Measurements from ENCODE around the gene YTHDC2. TPM values are rescaled to one million over a fixed set of nuclear protein-coding genes. Genes with fewer than 3 reads are reported as not detected.

YTHDC2 gene
- total RNA-seq, 6 experiments from 2014 or later = 12.2 to 18.3 (median 15.7) TPM

DNA sequence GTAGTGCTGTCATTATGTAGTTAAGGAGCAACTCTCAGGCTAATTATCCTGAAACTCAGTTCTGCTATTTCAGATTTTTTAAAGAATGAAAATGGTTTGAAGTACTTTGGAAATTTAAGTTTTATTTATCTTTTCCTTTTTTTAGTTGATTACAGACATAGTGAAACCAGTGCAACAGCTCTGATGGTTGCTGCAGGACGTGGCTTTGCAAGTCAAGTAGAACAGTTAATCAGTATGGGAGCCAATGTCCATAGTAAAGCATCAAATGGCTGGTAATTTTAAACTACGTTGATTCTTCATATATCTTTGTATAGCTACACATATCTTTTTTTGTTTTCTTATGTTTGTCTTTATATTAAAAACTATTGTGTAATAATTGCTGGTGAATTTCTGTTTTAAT lies 34.9 kb downstream of the YTHDC2 start:
- WGBS (ENCODE audit: insufficient coverage, low coverage, low lambda C conversion rate, missing lambda C conversion rate) = 97% methylated on average over 2 of the region's 2 CpGs
- no peak for ATAC-seq

DNA sequence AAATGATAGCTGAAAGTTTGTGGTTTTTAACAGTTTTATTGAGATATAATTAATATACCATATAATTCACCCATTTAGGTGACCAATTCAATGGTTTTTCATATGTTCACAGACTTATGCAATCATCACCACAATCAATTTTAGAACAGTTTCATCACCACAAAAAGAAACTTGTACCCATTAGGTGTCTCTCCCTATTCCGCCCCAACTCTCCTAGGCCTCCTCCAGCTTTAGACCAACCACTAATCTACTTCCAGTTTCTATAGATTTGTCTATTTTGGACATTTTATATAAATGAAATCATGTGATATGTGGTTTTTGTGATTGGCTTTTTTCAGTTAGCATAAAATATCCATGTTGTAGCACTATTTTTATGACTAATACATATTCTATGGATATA lies 38.6 kb downstream of the YTHDC2 start:
- no peak for DNase-seq
- no peak for ATAC-seq
- peaks cover 0 to 51% (median 9%) of the 10 kb centered on the region in 4 donors for H3K36me3 ChIP-seq
- H3K27me3 ChIP-seq = no peaks in the 10 kb centered on the region
- H3K4me1 ChIP-seq = no peaks in the 10 kb centered on the region
- no peak for TF ChIP-seq POLR2A (IDR thresholded peaks at IDR 0.05)
- TF ChIP-seq, protein P1, sequence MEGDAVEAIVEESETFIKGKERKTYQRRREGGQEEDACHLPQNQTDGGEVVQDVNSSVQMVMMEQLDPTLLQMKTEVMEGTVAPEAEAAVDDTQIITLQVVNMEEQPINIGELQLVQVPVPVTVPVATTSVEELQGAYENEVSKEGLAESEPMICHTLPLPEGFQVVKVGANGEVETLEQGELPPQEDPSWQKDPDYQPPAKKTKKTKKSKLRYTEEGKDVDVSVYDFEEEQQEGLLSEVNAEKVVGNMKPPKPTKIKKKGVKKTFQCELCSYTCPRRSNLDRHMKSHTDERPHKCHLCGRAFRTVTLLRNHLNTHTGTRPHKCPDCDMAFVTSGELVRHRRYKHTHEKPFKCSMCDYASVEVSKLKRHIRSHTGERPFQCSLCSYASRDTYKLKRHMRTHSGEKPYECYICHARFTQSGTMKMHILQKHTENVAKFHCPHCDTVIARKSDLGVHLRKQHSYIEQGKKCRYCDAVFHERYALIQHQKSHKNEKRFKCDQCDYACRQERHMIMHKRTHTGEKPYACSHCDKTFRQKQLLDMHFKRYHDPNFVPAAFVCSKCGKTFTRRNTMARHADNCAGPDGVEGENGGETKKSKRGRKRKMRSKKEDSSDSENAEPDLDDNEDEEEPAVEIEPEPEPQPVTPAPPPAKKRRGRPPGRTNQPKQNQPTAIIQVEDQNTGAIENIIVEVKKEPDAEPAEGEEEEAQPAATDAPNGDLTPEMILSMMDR (IDR thresholded peaks at IDR 0.05) = no peak
- H3K27ac ChIP-seq = no peak overlapping the region
- H3K4me3 ChIP-seq = no peak overlapping the region
- intact Hi-C loops (cut with DNase I) = no loop called here
- no peaks in the 10 kb centered on the region for H3K9me3 ChIP-seq
- WGBS (ENCODE audit: insufficient coverage, low coverage, low lambda C conversion rate, missing lambda C conversion rate) = 100% methylated on average over 1 of the region's 1 CpG

More for the DNA sequence above, 34.9 kb downstream of the YTHDC2 start:
- peaks cover 0 to 26% (median 7%) of the 10 kb centered on the region in 4 donors for H3K36me3 ChIP-seq
- no peak overlapping the region for H3K4me3 ChIP-seq
- intact Hi-C loops (cut with DNase I) = no loop called here
- no peaks in the 10 kb centered on the region for H3K4me1 ChIP-seq
- no peaks in the 10 kb centered on the region for H3K27me3 ChIP-seq
- H3K9me3 ChIP-seq = no peaks in the 10 kb centered on the region
- no peak for DNase-seq
- no peak overlapping the region for H3K27ac ChIP-seq
- no peak for TF ChIP-seq POLR2A (IDR thresholded peaks at IDR 0.05)
- TF ChIP-seq, protein P1 (IDR thresholded peaks at IDR 0.05) = no peak

DNA sequence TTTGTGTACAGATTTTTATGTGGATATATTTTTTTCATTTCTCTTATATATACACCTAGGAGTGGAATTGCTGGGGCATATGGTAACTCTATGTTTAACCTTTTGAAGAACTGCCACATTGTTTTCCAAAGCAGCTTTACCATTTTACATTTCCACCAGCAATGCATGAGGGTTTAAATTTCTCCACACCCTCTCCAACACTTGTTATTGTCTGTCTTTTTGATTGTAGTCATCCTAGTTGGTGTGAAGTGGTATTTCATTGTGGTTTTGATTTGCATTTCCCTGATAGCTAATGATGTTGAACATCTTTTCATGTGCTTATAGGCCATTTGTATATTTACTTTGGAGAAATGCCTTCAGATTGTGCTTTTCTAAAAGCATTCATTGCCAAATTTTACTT lies 39.1 kb downstream of the YTHDC2 start:
- TF ChIP-seq, protein P1 (IDR thresholded peaks at IDR 0.05) = no peak
- no peak for TF ChIP-seq POLR2A (IDR thresholded peaks at IDR 0.05)
- H3K4me3 ChIP-seq = no peak overlapping the region
- DNase-seq = no peak
- H3K27me3 ChIP-seq = no peaks in the 10 kb centered on the region
- no peaks in the 10 kb centered on the region for H3K9me3 ChIP-seq
- no peak overlapping the region for H3K27ac ChIP-seq
- H3K36me3 ChIP-seq = peaks cover 0 to 54% (median 9%) of the 10 kb centered on the region in 4 donors
- no peak for ATAC-seq
- intact Hi-C loops (cut with DNase I) = no loop called here
- no peaks in the 10 kb centered on the region for H3K4me1 ChIP-seq

DNA sequence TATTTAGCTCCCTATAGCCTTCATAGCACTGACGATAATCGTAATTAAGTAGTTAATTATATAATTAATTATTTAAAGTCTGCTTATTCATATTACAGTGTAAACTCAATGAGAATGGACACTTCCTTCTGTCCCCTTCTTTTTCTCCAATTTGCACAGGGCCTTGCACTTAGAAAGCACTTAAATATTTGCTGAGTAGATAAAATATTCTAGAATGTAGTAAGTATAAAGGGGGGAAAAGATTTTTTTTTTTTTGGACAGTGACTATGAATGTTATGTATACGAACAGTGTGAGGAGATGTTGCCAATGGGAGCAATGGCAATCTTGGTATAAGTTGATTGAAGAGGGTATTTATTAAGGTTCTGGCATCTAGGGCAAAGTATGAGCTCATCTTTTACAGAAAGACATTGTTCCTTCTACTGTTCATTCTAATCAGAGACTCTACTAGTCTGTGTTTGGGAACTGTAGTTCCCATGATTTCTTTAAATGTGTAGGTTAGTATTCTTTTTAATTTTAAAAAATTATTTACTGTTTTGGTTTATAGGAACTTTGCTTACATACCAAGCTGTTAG lies 49.4 kb downstream of the YTHDC2 start:
- H3K27me3 ChIP-seq = no peaks in the 10 kb centered on the region
- DNase-seq (no peak), ATAC-seq (no peak)
- H3K9me3 ChIP-seq = no peaks in the 10 kb centered on the region
- no peaks in the 10 kb centered on the region for H3K4me1 ChIP-seq
- intact Hi-C loops (cut with DNase I) = no loop called here
- WGBS (ENCODE audit: insufficient coverage, low coverage, low lambda C conversion rate, missing lambda C conversion rate) = 93% methylated on average over 3 of the region's 3 CpGs
- TF ChIP-seq, protein P1 (IDR thresholded peaks at IDR 0.05) = no peak
- no peak for TF ChIP-seq POLR2A (IDR thresholded peaks at IDR 0.05)
- no peak overlapping the region for H3K27ac ChIP-seq
- H3K36me3 ChIP-seq = peaks cover 0 to 49% (median 6%) of the 10 kb centered on the region in 4 donors
- H3K4me3 ChIP-seq = no peak overlapping the region

- intact Hi-C loops (cut with DNase I) = no loop called here
- no peaks in the 10 kb centered on the region for H3K9me3 ChIP-seq
- peaks cover 0 to 43% (median 0%) of the 10 kb centered on the region in 4 donors for H3K36me3 ChIP-seq
- ATAC-seq (no peak), DNase-seq (no peak)
- H3K4me1 ChIP-seq = no peaks in the 10 kb centered on the region
- H3K27ac ChIP-seq = no peak overlapping the region
- TF ChIP-seq POLR2A (IDR thresholded peaks at IDR 0.05) = no peak
- TF ChIP-seq, protein P1 (IDR thresholded peaks at IDR 0.05) = no peak
- no peaks in the 10 kb centered on the region for H3K27me3 ChIP-seq
- 92% methylated on average over 5 of the region's 5 CpGs for WGBS (ENCODE audit: insufficient coverage, low coverage, low lambda C conversion rate, missing lambda C conversion rate)
- no peak overlapping the region for H3K4me3 ChIP-seq
These were observed 55.9 kb downstream of the YTHDC2 start for GRCh38 chr5:113569396-113569795.
